Stimulated activated naive CD4-positive, alpha-beta T cell treated with Interleukin-2 at 50 U/mL for 16 hours (primary cell): ENCODE data around the gene SLC25A26.
A peak's percentile ranks its signal among the peaks of the same experiment; 100 is the strongest.

Source experiments
- DNase-seq: peaks from one replicate; lab custom pipeline; 2025; lab: John Stamatoyannopoulos, UW

Gene SLC25A26

DNA sequence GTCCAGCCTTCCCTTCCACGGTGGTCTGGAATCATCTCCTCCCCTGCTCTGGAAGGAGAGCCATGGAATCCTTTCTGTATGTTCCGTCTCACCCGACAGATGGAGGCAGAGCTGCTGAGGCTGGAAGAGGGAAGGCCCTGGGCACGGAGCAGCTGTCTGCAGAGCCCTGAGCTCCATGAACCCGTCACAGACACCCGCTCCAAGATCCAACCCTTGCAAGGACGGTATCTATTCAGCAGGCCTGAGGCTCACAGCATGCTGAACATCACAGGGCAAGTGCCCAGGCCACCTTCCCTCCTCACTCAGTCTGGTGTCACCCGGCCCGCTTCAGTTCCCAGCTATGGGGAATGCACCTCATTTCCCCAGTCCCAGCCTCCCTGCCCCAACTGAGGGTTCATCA, 176.1 kb downstream of the SLC25A26 start:
- no peak for DNase-seq

DNA sequence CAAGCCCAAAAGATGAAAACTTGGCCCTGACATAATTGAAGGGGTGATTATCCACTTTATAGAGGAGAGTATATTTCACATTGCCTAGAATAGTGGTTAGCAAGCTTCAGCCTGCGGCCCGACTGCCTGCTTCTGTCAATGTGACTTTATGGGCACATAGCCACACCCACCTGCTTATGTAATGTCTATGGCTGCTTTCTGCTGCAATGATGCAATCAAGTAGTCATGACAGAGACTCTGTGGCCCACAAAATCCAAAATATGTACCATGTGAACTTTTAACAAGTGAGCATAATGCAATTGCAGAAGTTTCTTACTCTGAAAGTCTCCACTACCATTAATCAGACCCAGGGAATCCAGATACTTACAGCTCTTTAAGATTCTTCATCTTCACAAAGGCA, 176.9 kb downstream of the SLC25A26 start:
- DNase-seq = no peak

DNA sequence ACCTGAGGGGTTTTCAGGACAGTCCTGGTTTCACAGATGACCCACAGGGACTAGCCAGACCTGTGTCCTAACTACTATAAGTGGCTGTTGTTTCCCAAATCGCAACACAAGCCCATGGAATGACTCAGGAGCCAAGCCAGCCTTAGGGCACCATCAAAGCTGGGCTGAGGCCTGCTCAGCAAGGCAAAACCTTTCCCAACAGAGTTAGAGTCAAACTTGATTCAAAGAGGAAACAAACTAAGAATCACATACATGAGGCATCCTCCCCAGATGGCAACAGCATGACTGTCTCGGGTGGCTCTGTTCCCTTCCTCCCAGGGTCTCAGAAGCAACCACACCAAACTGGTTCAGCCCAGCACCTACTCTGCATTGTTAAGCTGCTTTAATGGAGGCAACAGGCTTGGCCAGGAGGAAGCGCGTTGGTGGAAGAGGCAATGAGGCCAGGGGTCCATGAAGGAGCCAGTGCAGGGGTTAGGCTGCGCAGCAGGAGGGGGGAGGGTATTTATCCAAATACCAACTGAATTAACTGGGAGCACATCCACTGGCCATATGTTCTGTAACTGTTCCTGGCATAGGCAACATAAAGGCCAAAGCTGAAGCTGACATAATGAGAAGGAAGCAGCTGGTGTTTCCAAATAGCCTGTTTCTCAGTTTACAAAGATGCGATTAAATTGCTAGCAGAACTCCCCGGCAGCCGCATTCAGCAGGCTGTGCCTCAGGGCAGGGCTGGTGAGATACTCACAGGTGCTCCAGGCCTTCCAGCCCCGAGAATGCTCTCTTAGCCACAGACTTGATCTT, 177.6 kb downstream of the SLC25A26 start:
- DNase-seq = no peak

DNA sequence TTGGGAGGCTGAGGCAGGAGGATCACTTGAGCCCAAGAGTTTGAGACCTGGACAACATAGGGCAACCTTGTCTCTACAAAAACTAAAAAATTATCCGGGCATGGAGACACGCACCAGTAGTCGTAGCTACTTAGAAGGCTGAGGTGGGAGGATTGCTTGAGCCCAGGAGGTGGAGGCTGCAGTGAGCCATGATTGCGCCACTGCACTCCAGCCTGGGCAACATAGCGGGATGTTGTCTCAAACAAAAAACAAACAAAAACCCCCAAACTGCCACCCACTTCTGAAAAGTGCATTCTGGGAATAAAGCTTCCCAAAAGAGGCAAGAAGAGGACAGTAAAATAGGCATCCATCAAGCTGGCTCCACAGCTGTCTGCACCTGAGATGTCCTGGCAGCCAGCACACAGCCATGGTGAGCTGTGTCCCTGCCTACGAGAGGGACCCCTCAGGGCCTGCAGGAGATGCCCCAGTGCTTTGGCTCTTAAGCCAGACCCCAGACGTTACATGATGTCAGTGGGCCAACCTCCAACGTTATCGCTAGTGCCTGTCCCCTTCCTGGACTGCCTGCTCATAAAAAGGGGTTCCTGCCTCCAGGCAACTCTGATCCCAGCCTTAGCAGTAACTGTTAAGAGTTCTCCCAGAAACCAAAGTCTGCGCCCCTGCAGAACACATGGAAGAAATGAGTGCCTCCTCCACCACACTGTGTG, 178.9 kb downstream of the SLC25A26 start:
- no peak for DNase-seq

DNA sequence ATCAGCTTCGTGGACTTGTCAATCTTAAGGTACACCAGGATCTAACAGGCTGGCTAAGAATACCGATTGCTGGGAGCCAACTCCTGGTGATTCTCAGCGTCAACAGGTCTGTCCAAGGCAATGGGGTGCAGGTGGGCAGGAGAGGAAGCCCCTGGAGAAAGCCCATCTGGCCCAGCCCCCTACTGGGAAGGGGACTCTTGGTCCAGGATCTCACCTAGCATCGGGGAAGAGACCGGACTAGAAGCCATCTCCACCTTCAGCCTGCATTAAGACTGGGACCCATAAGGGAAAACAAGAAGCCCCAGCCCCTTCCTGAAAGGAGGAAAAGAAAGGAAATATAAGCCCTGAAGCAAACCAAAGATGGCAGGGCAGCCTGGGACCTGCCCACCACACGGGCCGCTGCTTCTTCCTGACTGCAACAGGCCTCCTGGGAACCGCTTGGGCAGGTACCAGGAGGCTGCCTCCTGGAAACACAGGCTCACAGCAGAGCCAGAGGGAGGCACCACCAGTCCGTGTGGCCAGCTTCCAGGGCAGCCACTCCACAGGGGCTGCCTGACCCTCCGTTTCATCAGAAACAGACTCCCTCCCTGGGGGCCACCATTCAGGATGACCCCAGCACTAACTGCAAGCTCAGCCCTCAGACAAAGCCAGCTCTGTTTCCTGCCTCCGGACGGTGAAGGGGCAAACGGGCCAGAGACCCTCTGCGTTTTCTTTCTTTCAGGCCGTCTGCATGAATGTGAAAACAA, 179.8 kb downstream of the SLC25A26 start:
- no peak for DNase-seq

DNA sequence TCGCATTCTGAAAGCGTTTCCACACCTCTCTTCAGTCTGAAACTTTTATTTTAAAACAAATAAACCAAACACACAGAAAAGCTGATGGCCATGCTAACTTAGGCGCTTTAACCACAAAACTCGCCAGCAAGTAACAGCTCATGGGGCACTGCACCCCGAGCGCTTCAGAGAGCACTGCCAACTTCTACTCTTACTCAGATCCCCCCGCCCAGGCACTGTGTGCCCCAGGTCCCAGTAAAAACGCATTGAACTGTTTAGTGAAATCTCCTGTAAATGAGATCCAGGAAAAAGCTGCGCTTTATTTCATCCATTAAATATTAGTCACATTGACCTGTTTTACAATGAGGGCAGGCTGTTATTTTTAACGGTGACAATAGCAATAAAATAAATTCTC, 180.4 kb downstream of the SLC25A26 start:
- DNase-seq = no peak

DNA sequence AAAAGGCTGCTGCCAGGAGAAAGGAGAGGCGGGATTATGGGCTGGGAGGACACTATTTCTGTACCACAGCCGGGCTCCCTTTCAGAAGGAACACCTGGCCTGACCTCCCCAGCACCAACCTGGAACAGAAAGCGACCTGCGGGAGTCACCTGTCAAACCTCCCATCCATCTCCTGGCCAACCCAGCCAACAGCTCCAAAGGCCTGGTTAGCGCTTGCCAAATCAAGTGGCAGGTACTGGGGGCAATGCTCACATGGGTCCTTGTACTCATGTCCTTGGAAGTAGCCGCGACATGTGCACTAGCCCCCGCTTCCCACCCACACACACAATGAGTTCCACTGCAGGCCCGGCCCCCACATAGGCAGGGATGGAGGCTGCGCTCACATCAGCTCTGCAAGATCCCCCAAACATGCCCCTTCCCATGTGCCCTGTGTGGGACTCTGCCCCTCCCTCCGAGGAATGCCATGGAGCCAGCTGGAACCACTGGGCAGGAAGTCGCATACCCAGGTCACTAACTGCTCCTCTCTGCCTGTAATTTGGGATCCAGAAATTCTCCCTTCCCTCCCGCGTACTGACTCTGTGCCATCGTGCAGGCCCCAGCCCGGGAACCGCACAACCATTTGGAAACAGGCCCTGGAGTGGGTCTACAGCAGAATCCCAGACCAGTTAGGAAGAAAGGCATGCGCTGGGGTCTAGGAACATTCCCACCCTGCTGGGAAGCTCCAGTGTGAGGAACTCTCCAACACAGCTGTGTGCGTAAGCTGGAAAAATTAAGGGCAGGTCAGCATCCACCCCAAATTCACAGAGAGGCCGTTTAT, 181.1 kb downstream of the SLC25A26 start:
- DNase-seq = no peak

DNA sequence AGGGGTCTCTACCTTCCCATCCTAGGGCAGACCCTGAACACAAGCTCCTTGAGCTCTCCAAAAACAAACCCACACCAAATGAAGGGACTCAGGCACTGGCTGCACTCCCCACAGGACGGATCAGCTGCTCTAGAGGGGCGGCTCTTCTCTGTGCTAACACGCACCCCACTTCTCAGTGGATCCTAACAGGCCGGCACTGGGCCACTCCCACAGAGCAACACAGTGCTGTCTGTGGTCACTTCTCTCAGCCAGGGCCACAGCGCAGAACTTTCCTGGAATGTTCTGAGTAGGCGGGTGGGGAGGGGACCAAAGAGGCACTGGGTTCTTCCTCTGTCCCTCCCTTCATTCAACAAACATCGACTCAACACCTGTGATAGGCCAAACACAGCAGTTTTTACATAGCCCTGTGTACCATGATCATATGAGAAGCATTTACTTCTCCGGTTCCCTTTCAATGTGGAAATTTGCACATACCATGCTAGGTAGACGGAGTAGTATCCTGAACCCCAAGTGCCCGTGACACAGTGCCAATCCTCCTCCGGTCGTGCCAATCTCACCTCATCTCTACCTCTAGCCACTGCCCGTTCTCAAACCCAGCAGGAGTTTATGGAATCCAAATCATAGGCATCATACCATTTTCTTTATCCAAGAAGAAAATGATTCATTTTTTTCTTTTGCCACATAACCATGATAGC, 181.9 kb downstream of the SLC25A26 start:
- DNase-seq = no peak

DNA sequence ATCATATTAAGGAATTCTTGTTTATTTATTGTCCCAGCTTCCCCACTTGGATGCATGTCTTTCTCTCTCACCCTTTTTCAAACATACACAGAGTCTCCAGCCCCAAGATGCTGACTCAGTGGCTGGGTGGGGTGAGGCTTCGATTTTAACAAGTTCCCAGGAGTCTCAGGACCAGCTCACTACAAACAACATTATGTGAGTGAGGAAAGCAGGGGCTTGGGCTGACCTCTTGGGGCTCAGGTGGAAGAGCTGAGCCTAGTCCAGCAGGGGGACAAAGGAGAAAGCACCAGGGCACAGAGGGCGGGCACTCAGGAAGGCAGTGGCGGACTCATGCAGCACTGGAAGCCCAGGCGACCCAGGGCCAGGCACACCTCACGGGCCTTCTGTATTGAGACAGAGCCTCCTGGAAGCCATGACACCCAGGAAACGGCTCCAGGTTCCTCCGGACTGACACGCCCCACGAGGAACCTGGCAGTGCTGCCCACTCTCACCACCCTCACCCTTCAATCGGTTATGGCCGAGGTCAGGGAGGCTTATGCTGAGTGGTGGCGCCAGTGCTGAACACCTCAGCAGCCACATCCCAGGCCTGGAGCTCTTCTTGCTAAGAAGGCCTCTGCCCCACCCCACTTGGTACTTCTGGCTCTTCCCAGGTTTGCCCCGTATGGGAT, 182.7 kb downstream of the SLC25A26 start:
- DNase-seq = no peak

DNA sequence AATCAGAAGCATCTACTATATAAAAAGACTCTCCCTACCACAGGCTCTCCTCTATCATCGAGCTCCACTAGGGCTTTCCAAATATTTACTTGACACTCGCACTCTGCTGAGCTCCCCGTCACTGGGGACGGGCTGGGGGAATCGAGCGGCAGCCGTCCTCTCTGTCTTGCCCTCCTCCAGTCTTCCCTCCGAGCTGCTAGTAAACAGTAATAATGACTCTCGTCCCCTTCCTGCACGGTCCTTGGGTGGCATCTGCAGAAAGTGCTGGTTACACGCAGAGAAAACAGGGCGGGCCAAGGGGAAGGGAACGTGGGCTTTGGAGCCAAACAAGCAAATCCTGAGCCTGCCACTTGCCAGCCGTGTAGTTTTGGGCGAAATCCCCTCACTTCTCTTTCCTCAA, 183.4 kb downstream of the SLC25A26 start:
- DNase-seq = no peak

DNA sequence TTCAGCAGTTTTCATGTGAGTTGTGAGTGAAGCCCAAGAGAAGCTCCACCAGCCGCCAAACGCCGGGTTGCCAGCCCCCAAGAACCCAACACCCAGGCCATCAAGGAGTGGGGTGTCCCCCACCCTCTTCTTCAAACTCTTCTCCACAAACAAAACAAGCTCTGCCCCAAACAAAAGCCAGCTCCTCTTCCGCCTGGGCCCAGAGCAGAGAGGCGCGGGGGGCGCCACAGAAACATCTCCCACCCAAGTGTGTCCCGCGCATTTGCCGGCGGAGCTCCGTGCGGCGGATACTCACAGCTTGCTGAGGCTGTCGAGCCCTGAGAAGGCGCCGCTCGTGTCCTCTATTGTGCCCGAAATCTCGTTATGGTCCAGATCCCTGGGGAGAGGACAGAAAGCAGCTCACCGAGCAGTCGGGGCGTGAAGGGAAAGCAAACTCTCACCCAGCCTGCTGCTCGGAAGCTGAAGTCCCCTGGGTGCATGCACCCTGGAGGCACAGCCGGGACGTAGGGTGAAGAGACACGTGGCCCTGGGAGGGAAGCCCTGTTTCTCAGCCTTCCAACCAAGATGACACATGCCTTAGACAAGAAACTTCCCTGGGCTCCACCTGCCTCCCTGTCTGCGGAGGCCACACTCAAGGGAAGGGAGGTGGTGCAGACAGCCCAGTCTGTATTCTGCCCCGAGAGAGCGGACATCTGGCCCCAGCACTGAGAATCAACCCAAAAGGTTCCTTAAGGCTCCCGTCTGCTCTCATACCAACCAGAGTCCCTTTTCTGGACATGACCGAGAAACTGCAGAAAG, 184.3 kb downstream of the SLC25A26 start:
- DNase-seq = no peak

DNA sequence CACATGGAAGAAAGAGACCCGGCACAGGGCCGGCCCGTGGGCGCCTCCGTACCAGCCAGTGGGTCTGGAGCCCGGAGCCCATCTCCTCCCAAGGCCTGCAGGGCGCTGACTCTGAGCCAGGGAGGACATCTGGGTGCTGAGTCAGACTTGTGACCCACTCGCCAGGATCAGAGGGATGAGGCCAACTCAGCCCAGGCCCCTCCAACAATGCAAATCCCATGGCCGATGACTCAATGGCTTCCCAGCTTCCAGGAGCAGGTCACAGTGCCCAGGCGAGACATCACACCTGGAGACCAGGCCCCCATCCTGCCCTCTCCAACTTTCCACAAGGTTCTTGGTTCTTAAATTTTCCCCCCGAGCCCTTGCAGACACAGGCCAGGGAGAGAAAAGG, 184.9 kb downstream of the SLC25A26 start:
- DNase-seq = no peak

DNA sequence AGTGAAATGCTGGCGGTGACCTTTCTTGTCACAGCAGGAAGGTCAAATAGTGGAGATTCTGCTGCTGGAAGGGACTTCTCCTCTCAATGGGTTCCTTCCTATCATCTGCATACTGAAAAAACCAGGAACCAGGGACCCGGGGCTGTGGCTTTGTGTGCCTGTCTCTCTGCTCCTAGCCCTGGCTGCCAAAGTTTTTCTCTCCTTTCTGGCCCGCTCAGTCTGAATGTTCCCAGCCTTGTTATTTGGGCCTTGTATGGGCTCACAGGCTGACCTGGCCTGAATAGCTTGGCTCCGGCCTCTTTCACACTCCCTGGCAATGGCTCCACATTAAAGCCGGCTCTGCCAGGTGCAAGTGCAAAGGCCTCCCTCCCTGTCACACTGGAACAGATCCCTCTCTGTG, 185.4 kb downstream of the SLC25A26 start:
- no peak for DNase-seq

DNA sequence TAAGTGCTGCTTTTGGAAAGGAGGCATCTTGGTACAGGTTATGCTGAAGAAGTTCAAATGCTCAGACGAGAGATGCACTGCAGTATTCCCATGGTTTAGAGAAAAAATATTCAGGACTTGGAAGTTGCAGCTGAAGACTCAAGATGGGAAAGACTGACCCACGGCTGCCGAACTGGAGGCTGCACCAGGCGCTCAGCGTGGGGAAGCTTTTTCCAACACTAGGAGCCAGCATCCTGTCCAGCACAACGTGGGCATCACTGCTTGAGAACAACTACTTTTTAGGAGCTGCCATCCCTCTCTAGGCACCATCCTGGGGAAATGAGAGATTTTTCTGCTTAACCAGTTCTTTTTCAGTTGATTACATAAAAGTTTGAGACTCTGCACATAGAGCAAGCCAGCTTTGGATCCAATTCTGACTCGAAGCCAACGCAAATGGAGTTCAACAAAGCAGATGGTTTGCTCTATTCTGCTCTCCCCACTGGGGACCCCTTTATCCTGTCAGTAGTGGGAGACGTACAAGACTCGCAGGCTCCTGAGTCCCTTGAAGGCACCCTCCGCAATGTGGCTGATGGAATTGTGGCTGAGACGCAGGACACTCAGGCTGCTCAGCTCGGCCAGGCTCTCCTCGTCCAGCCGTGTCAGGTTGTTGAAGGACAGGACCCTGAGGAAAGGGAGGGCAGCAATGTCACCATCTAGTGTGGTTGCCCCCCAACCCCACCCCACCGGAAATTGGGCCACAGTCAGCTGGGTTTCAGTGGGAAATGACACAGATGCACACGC, 186.2 kb downstream of the SLC25A26 start:
- no peak for DNase-seq

DNA sequence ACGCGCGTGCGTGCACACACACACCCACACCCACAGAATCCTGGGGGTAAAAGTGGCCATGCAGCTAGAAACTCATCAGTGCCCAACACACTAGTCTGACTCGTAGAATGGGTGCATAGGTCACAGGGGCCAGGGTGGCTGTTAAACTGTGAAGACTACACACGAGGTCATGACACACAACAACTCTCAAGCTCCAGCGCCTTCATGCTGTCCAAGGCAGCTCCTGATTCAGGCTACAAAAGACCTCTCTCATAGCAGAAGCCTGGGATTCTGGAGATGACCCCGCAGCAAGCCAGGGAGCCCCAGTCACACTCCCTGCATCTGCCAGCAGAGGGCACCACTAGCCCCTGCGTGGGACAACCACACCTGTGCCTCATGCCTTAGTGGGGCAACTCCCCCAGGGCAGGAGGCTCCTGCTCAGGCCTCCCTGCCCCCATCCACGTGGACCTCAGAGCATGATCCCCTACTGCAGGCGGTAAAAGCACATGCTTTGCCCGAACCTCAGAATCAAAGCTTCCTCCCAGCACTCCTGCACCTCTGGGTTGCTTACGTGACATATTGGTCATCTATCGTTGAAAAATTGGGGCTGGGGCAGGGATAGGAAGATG, 186.9 kb downstream of the SLC25A26 start:
- DNase-seq = peak; percentile 57

DNA sequence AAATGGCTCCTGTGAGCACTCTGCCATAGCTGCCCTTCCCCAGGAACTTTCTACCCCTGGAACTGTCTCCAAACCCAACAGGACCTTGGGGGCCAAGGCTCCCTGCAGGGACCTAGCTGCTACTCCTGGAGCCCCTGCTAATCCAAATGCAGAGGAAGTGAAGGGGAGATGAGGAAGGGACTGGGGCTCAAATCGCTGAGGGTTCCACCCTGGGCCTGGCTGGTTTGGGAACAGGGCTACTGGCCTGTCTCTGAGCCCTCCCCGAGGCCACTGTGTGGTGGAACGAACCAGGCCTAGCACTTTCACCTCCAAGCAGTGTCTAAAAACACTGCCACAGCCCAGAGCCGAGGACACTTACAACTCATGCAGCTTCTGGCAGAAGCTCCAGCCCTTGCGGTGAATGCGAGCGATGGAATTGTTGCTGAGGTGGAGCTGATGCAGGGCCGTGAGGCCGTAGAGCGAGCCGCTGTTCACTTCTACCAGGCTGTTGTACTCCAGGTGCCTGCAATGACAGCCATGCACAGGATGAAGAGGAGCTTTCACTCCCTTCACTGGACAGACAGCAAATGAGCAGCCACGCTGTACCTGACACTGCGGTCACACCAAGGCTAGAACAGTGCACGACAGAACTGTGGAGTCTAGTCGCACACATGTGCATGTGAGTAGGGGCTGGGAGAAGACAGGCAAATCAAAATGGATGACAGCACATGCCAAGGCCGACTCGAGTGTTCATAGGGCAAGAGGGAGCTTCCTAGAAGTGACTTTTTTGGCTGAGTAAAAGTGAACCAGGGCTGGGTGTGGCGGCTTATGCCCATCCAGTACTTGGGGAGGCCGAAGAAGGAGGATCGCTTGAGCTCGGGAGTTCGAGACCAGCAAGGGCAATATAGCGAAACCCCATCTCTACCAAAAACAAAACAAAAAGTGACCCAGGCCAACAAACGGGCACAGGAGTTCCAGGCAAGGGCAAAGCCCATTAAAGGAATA, 189.3 kb downstream of the SLC25A26 start:
- DNase-seq = no peak

DNA sequence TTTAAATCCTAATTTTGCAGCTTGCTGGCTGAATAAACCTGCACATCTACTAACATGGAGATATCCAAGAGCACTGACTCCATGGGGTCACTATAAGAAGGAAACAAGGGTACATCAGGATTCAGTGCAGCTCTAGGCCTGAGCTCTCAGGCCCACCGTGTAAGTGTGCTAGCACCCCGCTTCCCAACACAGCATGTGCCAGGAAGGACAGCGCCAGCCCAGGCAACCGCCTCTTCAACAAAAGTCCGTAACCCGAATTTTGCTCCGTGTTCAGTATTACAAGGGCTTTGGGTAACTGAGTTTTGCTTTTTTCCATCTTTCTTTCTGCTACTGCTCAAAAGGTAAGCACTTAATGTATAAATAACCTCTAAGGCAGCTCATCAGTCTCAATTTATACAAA, 190.2 kb downstream of the SLC25A26 start:
- no peak for DNase-seq

DNA sequence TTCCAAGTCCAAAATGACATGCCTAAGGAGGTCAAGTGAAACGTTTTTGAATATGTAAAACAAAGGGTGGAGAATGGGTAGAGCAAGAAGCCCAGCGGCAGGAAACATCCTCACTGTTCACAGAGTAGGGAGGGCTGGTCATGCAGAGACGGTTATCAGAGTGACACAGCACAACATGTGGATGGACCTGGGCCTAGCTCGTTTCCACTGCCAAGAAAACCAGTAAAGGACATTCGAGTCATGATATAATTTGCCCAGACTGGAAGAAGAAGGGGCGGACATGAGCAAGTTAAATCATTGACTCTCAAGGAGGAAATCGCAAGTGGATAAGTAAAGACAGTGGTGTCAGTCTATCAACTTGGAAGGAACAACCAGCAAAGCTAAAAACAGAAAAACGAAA, 190.7 kb downstream of the SLC25A26 start:
- no peak for DNase-seq
